Measurements from ENCODE around the gene DOCK7. TPM values are rescaled to one million over a fixed set of nuclear protein-coding genes. Genes with fewer than 3 reads are reported as not detected.
"Not testable (repeated sequence)": the region's sequence is repeated elsewhere in the genome, so short reads cannot be mapped to it uniquely, and the experiment has no call there.

Gene DOCK7
- polyA plus RNA-seq, 1 of the 3 experiments (the other 2 are of a cell fraction) = 27.6 TPM

- Histone ChIP-seq H3K4me3 (ENCODE audit: low read depth in 2 of 2, low read length in 1 of 2) (no peak overlapping the region), H3K27me3 (ENCODE audit: insufficient read depth) (no peaks in the 10 kb centered on the region), H3F3A (replicated peaks; ENCODE audit: insufficient read depth) (peaks cover 3% of the 10 kb centered on the region), H3K4me1 (ENCODE audit: control insufficient read depth in 1 of 2, insufficient read depth in 2 of 2, low read depth in 1 of 2, low read length in 1 of 2) (no peaks in the 10 kb centered on the region; a peak in 1 of 4 replicates), H3K27ac (ENCODE audit: low read depth in 2 of 2, low read length in 1 of 2) (no peak overlapping the region), H3K36me3 (replicated peaks in 1 of 2; ENCODE audit: control insufficient read depth in 1 of 2, insufficient read depth in 2 of 2, low read length in 1 of 2) (no peaks in the 10 kb centered on the region), H3K9me3 (no peaks in the 10 kb centered on the region), H3K9me2 (no peaks in the 10 kb centered on the region), H3K9ac (no peak overlapping the region), H4K20me1 (ENCODE audit: insufficient read depth) (no peaks in the 10 kb centered on the region), H2AFZ (ENCODE audit: low read depth) (no peak overlapping the region), H3K4me2 (no peak overlapping the region), H3K79me2 (ENCODE audit: insufficient read depth) (no peaks in the 10 kb centered on the region)
- ChIA-PET POLR2A (no interaction called here), CTCF (interaction anchor here (1.9 to 2.9 kb wide), 2 partner anchors 38 to 199 kb away, joined by 5 to 12 read pairs; no protein-coding TSS in a partner anchor)
- WGBS (ENCODE audit: low lambda C conversion rate) = 95% methylated on average over 2 of the region's 2 CpGs
- TF ChIP-seq ELF1 (IDR thresholded peaks at IDR 0.05) = no peak
- no peak for TF ChIP-seq SMC3 (IDR thresholded peaks at IDR 0.05; ENCODE audit: low read depth, low read length)
- no peak for TF ChIP-seq FOXJ3 (CRISPR knock-in tag; IDR thresholded peaks at IDR 0.05)
- no peak for TF ChIP-seq EP300 (IDR thresholded peaks at IDR 0.05; ENCODE audit: borderline replicate concordance in 1 of 2, low read depth in 1 of 2, low read length in 1 of 2)
- no peak for TF ChIP-seq TAF1 (IDR thresholded peaks at IDR 0.05; ENCODE audit: borderline replicate concordance, low read depth, low read length)
- TF ChIP-seq USF1 (IDR thresholded peaks at IDR 0.05; ENCODE audit: borderline replicate concordance, low read depth) = no peak
- TF ChIP-seq ZBTB33 (IDR thresholded peaks at IDR 0.05; ENCODE audit: borderline replicate concordance, low read depth) = no peak
- no peak for TF ChIP-seq JUND (IDR thresholded peaks at IDR 0.05)
- TF ChIP-seq NFIC (IDR thresholded peaks at IDR 0.05; ENCODE audit: borderline replicate concordance) = no peak
- no peak for TF ChIP-seq RAD21 (IDR thresholded peaks at IDR 0.05; ENCODE audit: low read length)
- TF ChIP-seq RFX5 (IDR thresholded peaks at IDR 0.05; ENCODE audit: low read length) = no peak
- TF ChIP-seq GATA2 (CRISPR knock-in tag; IDR thresholded peaks at IDR 0.05) = no peak
- TF ChIP-seq POLR2AphosphoS5 (IDR thresholded peaks at IDR 0.05; ENCODE audit: low read depth, low read length) = no peak
- TF ChIP-seq GABPA (IDR thresholded peaks at IDR 0.05; ENCODE audit: low read depth) = no peak
- no peak for TF ChIP-seq SIN3A (IDR thresholded peaks at IDR 0.05; ENCODE audit: borderline replicate concordance, low read depth, low read length)
- no peak for DNase-seq
Observed at GRCh38 chr1:62707744-62708120, 19.5 kb upstream of the DOCK7 start.

- Histone ChIP-seq H3K36me3 (replicated peaks in 1 of 2; ENCODE audit: control insufficient read depth in 1 of 2, insufficient read depth in 2 of 2, low read length in 1 of 2) (no peaks in the 10 kb centered on the region), H3K27me3 (ENCODE audit: insufficient read depth) (no peaks in the 10 kb centered on the region), H3K4me1 (ENCODE audit: control insufficient read depth in 1 of 2, insufficient read depth in 2 of 2, low read depth in 1 of 2, low read length in 1 of 2) (no peaks in the 10 kb centered on the region; a peak in 1 of 4 replicates), H3K9me2 (no peaks in the 10 kb centered on the region), H4K20me1 (ENCODE audit: insufficient read depth) (no peaks in the 10 kb centered on the region), H3K79me2 (ENCODE audit: insufficient read depth) (no peaks in the 10 kb centered on the region), H3K4me2 (no peak overlapping the region), H3K4me3 (ENCODE audit: low read depth in 2 of 2, low read length in 1 of 2) (no peak overlapping the region), H3K9me3 (no peaks in the 10 kb centered on the region), H3K9ac (no peak overlapping the region), H3K27ac (ENCODE audit: low read depth in 2 of 2, low read length in 1 of 2) (no peak overlapping the region), H3F3A (replicated peaks; ENCODE audit: insufficient read depth) (peaks cover 3% of the 10 kb centered on the region), H2AFZ (ENCODE audit: low read depth) (no peak overlapping the region)
- no peak for TF ChIP-seq CTCF (IDR thresholded peaks at IDR 0.05)
- no peak for TF ChIP-seq FOXM1 (IDR thresholded peaks at IDR 0.05; ENCODE audit: low read depth)
- no peak for TF ChIP-seq FOSL2 (IDR thresholded peaks at IDR 0.05; ENCODE audit: borderline replicate concordance, low read depth)
- CTCF ChIA-PET = interaction anchor here (2.9 kb wide), 1 partner anchor 199 kb away, joined by 12 read pairs; no protein-coding TSS in a partner anchor
- POLR2A ChIA-PET = no interaction called here
- DNase-seq = no peak
- 83% methylated on average over 6 of the region's 7 CpGs for WGBS (ENCODE audit: low lambda C conversion rate)
Observed at GRCh38 chr1:62706985-62707743, 19.0 kb upstream of the DOCK7 start.

- H3K4me1 ChIP-seq (ENCODE audit: control insufficient read depth in 1 of 2, insufficient read depth in 2 of 2, low read depth in 1 of 2, low read length in 1 of 2); H3K9ac ChIP-seq; H3K79me2 ChIP-seq (ENCODE audit: insufficient read depth); H3K9me3 ChIP-seq; H3F3A ChIP-seq (replicated peaks; ENCODE audit: insufficient read depth); H4K20me1 ChIP-seq (ENCODE audit: insufficient read depth); H3K4me3 ChIP-seq (ENCODE audit: low read depth in 2 of 2, low read length in 1 of 2); DNase-seq; H3K9me2 ChIP-seq; H3K36me3 ChIP-seq (replicated peaks in 1 of 2; ENCODE audit: control insufficient read depth in 1 of 2, insufficient read depth in 2 of 2, low read length in 1 of 2); POLR2A ChIA-PET; H2AFZ ChIP-seq (ENCODE audit: low read depth); H3K4me2 ChIP-seq; H3K27me3 ChIP-seq (ENCODE audit: insufficient read depth); H3K27ac ChIP-seq (ENCODE audit: low read depth in 2 of 2, low read length in 1 of 2): not testable (repeated sequence)
- CTCF ChIA-PET = interaction anchor here (1.7 kb wide), 1 partner anchor 11 kb away, joined by 3 read pairs; no protein-coding TSS in a partner anchor
- 94% methylated on average over 5 of the region's 5 CpGs for WGBS (ENCODE audit: low lambda C conversion rate)
Observed at GRCh38 chr1:62698161-62698560, 10.0 kb upstream of the DOCK7 start.

All from SK-N-SH (cell line).